ENCODE data around the gene QRICH1.

Gene QRICH1

DNA sequence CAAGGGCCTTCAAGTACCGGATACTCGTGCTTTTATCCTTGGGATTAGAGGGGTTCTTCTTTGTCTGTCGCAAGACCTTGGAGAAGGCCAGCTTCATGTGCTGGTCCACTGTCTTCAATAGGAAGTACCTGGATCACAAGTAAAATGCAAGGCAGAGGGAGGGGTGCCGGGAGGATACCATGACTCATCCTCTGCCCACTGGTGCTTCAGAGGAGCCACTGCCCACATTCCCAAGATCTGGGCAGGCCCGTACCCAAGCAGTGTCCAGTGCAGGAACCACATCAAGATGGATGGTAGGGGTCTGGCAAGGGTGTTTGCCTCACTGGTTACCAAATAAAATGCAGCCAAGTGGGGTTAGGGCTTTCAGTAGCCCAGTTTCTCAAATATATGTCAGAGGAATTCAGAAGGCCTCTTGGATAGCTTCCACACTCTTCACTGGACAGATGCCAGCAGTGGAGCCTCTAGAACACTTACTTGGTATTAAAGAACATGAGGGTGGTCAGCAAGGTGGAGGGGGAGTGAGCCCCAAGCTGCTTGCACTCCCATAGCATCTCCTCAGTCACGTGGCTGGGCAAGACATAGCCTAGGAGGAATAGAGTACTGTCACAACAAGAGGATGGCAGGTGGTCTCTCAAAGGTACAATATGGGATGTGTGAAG, 61.1 kb downstream of the QRICH1 start:
- no peak for DNase-seq

DNA sequence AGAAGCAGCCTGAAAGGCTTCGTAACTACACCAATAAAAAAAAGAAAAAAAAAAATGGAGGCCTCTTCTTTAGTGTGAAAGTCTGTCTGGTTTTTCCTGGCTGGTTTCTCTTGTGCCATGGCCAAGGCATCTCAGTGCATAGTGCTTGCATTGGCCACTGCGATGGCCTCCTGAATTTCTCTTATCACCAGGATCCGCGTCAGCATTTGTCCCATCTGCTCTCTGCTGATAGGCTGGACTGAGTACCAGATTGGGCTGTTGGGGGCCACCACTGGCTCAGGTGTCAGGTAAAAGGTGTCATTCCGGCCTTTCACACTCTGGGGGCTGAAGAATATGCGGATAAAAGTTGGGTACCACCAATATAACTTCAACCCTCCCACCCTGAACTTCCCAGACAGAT, 63.5 kb downstream of the QRICH1 start:
- DNase-seq = no peak

DNA sequence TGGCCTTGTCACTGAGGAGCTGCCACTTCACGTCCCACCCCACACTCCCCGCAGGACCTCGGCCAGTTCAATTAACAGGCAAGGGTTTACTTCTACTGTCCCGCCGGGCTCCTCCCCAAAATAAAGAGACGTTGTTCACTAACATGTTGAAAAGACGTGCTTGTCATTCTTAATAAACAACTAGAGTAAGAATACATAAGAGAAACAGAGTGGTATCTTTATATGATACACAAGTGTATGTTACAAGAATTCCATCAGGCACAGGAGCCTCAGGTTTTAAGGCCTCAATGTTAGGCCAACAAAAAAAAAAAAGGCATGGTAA, 64.3 kb downstream of the QRICH1 start:
- DNase-seq = no peak

DNA sequence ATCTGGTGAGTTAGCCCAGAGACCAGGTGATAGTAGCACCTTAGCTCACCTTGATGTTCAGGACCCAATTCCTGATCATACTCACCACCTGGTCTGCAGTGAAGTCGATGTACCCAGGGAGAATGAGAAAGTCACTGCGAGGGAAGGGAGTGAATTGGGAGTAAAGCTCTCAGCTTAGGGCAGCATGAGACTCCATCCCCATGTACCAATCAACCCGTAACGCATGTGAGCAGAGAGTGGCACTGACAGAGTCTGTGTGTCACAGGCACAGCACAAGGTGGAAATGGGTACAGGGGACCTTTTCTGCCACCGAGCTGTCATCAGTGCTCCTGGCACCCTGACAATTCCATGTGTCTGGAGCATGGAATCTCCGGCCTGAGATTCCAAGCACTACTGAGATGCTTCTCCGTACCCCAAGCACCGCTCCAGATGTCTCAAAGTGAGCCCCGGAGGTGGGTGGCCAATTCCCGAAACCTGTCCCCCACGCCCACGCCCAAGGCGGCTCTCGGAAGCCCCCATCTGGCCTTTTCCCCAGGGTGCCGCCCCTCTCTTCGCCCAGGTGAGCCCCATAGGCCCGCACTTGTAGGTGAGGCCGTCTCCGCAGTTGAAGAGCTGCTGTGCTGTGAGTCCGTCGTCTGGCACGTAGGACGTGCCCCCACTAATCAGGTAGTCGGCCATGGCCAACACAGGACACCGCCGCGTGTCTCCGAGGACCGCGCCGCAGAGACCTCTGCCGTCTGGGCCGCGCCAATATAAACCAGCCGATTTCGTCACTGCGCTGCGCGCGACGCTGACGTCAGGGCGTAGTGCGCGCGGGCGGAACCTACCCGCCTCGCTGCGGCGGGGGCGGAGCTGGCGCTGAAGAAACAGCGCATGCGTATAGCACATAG, 65.0 kb downstream of the QRICH1 start, which contains the start of gene IMPDH2:
Gene IMPDH2, minus strand, starts transcription at position 726 of the 890 bp plus-strand sequence. Its CDS starts 48 bp downstream, at position 678.
- DNase-seq = peak; percentile 83 to 90

DNA sequence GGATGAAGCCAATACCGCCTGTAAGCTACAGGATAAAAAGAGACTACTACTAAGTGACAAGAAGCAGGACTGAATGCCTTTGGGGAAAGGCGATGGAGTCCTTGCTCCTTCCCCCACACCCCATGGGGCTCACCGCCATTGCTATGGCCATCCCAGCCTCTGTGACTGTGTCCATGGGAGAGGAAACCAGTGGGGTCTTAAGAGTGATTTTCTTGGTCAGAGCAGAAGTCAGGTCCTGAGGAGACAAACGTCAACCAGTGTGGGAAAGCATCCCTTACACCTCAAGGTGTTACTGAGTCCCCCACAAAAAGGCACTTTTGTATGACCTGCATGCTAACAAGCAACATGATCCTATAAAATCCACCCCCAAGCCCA, 65.6 kb downstream of the QRICH1 start:
- DNase-seq = no peak

DNA sequence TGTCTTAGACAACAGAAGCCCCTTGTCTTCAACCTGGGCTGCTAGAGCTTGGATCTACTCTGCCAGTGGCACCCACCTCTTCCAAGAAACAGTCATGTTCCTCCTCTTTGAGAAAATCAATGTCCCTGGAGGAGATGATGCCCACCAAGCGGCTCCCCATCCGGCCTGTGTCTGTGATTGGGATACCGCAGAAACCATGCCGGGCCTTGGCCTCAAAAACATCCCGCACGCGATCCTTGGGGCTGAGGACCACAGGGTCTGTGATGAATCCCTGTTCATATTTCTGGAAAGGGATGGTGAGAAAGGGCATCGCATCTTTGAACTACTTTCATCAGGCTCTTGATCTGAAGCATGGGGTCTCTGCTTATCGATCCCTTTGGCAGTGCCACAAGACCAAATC, 66.2 kb downstream of the QRICH1 start:
- DNase-seq = no peak

DNA sequence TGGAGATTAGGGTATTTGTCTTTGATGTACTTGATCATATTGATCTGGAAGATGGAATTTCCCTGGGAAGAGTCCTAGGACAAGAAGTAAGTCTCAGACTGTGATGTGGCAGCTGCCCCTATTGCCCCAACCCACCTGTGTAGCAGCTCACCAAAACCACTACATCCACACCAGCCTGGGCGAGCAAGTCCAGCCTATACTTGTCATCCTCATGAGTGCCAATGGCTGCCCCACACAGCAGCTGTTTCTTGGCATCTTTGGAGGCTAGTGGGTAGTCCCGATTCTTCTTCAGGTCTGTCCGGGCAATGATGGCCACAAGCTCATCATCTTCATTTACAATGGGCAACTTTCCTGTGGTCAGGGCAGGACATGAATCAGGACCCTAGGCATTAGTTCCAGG, 67.3 kb downstream of the QRICH1 start:
- no peak for DNase-seq

DNA sequence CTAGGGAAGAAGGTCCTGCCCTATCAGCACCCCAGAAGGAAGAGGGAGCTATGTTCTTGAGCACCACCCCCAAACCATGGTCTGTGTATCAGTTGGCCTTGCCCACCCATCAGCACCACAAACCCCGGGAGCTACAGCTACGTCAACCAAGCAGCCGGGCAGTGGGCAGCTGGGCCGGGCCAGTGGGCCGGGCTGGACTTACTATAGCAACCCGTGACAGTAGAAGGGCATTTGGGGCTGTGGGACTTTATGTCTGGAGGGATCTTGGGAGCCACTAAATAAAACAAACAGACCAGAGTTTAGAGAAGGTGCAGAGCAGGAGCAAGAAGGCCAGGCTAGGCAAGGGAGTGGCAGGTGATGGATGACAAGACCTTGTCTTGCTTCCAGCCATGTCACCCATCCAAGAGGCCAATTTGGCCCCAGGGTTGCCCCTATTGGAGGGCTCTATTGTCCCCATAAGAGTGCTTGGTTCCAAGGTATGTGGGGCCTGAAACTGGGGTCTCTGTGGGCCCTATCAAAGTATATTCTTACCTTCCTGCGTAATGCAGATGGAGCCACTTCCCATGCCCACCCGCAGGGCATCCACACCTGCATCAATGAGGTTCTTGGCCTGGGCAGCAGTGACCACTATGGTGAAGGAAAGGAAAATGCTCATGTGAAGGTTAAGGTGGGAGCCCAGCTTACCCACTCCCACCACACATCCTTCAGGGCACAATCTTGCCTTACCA, 67.9 kb downstream of the QRICH1 start:
- DNase-seq = no peak

DNA sequence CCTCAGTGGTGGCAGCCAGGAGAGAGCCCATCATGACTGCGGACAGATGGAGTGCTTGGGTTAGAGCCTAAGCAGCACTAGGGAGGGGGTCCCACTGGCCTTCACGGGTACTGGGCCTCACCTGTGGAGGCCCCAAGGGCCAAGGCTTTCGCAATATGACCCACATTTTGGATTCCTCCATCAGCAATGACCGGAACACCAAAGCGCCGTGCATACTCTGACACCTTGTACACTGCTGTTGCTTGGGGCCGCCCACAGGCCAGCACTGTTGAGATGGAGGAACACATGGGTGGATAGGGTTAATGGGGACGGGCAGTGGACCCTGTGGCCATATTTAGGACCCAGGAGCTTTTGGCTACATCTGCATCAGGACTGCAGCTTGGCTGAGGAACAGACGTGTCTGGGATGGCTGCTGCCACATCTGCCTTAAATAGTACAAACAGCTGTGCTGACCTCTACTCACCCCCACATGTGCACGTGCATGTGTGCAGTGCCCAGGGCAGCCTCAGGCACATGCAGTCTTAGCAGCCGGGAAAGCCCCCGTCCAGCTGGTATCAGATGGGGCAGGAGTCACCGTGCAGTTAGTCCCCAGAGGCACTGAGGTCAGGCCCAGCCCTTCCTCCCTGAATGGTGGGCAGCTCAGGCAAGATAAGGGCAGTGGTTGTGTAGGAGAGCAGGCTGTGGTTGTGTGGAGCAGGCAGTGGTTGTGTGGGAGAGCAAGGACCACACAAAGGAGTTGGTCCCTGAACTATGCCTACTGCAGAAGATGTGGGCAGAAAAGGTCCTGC, 68.7 kb downstream of the QRICH1 start:
- no peak for DNase-seq

DNA sequence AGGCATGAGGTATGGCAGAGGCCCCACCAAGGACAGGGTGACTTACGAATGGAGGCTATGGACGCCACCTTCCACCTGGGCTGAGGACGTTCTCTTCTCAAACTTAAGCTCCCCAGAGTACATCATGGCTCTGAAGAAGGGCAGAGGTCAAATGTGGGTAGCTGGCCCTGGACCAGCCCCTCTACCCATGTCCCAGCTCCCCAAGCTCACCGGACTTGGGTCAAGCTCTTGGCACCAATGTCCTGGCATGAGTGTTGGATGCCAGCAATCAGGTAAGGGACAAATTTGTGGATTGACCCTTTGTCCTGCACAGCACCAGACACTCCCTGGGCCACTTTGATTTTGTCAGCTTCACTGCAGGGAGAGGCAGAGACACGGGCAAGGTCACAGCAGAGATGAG, 69.4 kb downstream of the QRICH1 start:
- DNase-seq = no peak

DNA sequence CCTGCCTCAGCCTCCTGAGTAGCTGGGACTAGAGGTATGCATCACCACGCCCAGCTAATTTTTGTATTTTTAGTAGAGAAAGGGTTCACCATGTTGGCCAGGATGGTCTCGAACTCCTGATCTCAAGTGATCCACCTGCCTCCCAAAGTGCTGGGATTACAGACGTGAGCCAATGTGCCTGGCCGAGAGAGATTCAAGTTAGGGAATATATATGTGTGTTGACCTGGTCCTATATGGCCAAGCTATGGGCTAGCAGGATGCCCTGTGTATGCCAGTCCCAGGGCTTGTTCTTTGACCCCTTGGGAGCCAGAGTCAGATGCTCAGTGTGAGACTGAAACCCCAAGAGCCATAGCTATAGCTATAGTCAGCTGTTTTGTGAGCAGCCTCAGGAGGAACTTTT, 70.1 kb downstream of the QRICH1 start:
- DNase-seq = no peak

DNA sequence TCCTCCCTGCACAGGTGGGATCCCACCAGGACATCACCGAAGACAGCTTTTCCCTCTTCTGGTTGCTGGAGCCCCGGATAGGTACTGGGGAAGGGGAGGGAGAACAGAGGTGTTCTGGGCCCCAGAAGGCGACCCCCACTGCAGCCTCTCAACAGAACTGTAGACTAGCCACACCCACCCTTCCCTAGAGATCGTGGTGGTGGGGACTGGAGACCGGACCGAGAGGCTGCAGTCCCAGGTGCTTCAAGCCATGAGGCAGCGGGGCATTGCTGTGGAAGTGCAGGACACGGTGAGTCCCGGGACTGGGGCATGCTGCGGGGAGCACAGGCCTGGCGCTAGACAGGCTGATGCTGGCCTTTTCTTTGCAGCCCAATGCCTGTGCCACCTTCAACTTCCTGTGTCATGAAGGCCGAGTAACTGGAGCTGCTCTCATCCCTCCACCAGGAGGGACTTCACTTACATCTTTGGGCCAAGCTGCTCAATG, 71.1 kb downstream of the QRICH1 start:
- DNase-seq = no peak

DNA sequence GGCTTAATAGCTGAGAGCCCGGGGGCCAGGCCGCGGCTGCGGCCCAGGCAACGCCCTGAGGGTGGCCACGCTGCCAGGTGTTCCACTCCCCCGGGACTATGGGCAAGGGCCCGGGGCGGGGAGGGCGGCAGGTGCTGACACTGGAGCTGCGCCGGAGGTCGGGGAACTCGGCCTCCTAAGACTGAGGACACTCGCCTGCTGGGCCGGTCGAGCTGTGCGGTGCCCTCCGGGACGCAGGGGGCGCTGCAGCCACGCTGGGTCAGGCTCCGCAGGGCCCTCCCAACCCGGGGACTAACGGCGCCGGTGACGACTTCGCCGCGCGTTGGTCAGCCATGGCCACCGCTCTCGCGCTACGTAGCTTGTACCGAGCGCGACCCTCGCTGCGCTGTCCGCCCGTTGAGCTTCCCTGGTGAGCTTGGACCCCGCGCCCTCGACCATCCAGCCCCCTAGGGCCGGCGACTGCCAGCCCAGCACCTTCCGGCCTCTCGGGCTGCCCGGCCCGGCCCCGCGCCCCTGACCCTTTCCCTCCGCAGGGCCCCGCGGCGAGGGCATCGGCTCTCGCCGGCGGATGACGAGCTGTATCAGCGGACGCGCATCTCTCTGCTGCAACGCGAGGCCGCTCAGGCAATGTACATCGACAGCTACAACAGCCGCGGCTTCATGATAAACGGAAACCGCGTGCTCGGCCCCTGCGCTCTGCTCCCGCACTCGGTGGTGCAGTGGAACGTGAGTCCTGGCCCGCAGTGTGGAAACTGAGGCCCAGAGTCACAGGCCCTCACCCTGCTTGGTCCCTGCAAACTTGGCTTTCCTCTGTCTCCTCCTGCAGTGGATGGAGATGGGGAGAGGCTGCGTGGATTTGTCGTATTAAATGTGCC, 71.8 kb downstream of the QRICH1 start, which contains the start of gene NDUFAF3:
Gene NDUFAF3, plus strand, starts transcription at position 309 of the 875 bp plus-strand sequence. Its CDS starts 24 bp downstream, at position 333.
- peak; percentile 94 to 98 for DNase-seq

DNA sequence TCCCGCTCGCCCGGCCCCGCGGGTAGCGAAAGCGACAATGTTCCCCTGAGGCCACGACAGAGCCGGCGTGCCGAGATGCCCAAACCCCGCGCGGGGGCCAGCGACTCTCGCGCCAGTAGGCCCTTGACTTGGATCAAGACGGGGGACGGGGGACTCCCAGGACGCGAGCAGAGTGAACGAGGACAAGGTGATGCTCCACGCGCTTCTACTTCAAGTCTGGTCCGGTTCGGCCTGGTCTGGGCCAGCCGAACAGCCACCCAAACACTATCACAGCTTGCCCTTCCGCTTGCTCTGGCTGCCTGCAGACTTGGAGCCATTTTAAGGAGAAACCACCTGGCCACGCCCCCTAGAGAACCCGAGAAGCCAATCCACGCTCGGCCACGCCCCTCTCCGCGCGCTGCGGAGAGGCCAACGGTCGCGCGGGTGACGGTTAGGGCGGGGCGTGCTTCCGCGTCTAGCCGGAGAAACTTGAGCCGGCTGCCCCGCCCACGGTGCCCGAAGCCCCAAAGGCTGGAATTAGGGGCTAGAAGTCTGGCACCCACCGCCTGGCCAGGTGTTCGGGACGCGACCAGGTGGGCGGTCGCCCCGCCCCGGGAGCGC, 72.6 kb downstream of the QRICH1 start:
- peak; percentile 96 to 98 for DNase-seq

DNA sequence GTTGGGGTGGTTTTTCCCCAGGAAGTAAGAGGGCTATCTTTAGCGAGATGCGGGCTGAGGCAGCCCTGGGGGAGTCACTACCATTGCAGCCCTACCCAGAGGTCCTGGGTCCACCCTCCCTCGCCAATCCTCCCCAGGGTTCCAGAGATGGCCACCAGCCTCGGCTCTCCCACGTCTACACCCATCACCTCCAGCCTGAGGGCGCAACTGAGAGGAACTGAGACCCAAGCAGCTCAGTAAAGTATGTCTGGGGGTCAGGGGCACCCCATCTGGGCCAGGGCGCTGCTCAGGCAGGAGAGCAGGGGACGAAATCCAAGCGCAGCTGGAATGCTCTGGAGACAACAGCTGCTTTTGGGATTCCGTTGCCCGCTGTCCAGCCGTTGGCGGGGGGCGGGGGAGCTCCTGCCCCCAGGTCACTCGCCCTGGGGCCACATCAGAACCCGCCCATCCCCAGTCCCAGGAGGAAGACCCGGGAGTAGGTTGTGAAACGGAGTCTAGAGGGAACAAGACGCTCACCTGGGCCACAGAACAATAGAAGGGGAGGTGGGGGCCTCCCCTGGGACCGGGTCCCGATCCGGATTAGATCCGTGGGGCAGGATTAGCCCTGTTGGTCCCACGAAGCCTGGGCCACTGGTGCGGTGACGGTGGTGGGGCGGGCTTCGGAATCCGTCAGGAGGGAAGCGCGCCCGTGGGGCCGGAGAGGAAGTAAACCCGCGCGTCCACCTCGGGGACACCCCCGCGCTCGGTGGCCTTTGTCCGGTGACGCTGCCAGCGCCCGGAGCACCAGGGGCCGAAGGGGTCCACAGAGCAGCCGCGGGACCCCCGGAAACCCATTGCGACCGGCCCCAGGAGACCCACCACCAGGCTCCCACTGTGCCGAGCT, 73.3 kb downstream of the QRICH1 start:
- DNase-seq = peak in 1 of 2 experiments; percentile 12

DNA sequence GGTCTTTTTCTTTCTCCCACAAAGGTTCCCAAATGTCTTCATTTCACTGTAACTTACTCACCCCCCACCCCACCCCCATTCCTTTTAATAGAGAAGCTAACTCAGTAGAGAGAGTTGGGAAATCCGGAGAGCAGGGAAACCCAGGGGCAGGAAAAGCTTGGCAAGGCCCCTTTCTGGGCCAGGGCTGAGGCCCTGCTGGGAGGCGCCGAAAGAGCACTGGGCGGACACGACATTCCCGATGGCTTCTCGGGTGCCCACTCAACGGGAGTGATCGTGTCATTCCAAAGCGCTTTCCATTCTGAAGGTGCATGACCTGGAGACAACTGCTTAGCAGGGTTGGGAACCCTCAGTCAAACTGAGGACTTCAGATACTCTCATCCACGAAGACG, 73.9 kb downstream of the QRICH1 start:
- no peak for DNase-seq

DNA sequence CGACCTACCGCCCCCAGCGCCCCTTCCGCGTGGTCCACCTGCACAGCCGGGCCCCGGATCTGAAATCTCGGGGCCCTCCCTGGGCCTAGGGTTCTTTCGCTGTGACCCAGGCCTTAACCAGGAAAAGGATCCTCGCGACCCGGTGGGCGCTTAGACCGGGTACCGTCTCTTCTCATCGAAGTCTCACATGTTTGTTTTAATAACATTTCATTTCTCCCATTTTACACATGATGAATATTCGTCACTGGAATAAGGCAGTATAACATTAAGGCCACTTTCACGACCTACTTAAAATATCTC, 75.2 kb downstream of the QRICH1 start:
- no peak for DNase-seq

DNA sequence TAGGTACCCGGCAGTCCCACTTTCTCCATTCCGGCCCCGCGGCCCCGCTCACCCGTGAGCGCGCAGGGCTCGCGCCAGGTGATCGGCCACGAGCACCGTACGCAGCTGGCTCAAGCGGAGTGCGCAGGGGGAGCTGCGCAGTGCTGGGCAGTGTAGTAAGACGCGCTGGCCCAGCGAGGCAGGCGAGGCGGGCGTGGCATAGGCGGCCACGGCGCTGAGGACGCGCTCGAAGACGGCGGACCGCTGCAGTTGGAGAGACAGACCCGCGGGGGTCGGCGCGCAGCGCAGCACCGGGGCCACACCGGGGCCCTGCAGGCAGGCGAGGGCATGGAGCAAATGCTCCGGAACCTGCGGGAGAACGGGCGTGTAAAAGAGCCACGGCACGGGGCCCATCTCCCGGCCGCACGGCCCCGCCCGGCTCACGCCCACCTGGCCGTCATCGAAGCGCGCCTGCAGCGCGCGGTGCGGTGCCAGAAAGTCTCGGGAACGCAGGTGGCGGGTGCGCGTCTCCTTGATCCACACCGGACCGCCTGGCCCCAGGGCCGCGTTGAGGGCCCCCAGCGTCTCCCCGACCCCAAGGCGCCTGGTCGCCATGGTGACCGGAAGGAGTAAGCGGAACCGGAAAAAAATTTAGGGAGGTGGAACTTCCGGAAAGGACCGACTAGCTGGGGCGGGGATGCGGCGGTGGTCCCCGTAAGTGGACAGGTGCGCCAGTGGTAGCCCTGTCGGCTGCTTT, 75.7 kb downstream of the QRICH1 start, which contains the start of gene DALRD3:
Gene DALRD3, minus strand, starts transcription at position 610 of the 736 bp plus-strand sequence. Its CDS starts 16 bp downstream, at position 594.
- DNase-seq = peak; percentile 60 to 77

DNA sequence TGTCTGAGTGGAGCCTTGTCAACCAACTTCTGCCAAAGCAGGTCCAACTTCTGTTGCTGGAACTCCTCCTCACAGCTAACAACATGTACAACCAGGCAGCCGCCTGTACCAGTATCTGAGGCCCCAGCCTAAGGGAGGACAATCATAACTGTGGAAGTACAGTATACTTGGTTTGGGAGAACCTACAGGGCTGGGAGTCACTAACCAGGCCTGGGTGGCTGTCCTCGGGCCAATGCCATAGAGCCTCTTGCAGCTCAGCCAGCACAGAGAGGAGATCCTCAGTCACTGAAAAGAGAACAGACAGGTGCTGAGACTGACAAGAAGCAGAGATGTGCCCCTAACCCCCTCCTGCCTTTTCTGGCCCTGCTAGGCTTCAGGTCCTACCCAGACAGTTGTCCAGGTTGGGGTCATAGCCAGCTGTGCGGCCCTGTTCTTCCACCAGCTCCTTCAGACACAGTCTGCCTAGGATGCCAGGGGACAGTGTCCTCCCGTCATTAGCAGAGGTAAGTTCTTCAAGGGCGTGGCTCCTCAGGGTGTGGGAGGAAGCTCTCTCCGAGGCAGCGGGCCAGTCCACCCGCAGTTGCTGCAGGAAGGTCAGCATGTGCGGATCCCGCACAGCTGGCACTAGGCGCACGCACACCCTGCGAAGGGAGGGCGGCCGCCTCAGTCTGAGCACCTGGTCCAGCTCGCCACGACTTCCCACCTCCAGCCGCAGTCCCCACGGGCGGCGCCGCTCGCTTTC, 76.5 kb downstream of the QRICH1 start:
- peak in 1 of 2 experiments; percentile 43 for DNase-seq

Measured in NCI-H2081 (cell line).